Activated CD8-positive, alpha-beta memory T cell treated with anti-CD3 and anti-CD28 coated beads for 4 hours (primary cell): ENCODE data around the gene P2RY2.

Experiments
- DNase-seq, 2 donors: peaks; one replicate each; pipeline ENCODE4 v3.0.0-alpha.2; 2020; ENCODE audit warnings: low read depth in 2 of 2

Gene P2RY2

GRCh38 chr11:73242251-73243092 lies 24.4 kb downstream of the P2RY2 start:
- DNase-seq = peak; percentile 33 to 44

GRCh38 chr11:73243093-73243485 lies 25.0 kb downstream of the P2RY2 start:
- no peak for DNase-seq

- DNase-seq = no peak
Observed at GRCh38 chr11:73244589-73245240, 26.6 kb downstream of the P2RY2 start.

GRCh38 chr11:73245461-73245860 lies 27.4 kb downstream of the P2RY2 start:
- no peak for DNase-seq

GRCh38 chr11:73246303-73246702 lies 28.2 kb downstream of the P2RY2 start:
- DNase-seq = no peak

GRCh38 chr11:73248526-73249185 lies 30.6 kb downstream of the P2RY2 start:
- no peak for DNase-seq

GRCh38 chr11:73249304-73249703 lies 31.2 kb downstream of the P2RY2 start:
- no peak for DNase-seq

GRCh38 chr11:73249853-73250783 lies 32.0 kb downstream of the P2RY2 start:
- no peak for DNase-seq

- DNase-seq = no peak
Observed at GRCh38 chr11:73252577-73253191, 34.6 kb downstream of the P2RY2 start.

GRCh38 chr11:73257342-73258103 lies 39.4 kb downstream of the P2RY2 start:
- no peak for DNase-seq

- DNase-seq = no peak
Observed at GRCh38 chr11:73258104-73259035, 40.3 kb downstream of the P2RY2 start.

GRCh38 chr11:73259406-73260126 lies 41.5 kb downstream of the P2RY2 start:
- no peak for DNase-seq

GRCh38 chr11:73260127-73260457 lies 42.0 kb downstream of the P2RY2 start:
- DNase-seq = no peak

- no peak for DNase-seq
Observed at GRCh38 chr11:73262851-73263495, 44.9 kb downstream of the P2RY2 start.

GRCh38 chr11:73263640-73264039 lies 45.6 kb downstream of the P2RY2 start:
- no peak for DNase-seq

GRCh38 chr11:73265278-73265810 lies 47.3 kb downstream of the P2RY2 start:
- DNase-seq = no peak

GRCh38 chr11:73265853-73266645 lies 48.0 kb downstream of the P2RY2 start:
- DNase-seq = no peak
